AG10803 (cell line): ENCODE results near the gene OTOGL.
A peak's percentile ranks its signal among the peaks of the same experiment; 100 is the strongest.
"Not testable (repeated sequence)": the region's sequence is repeated elsewhere in the genome, so short reads cannot be mapped to it uniquely, and the experiment has no call there.

ENCODE experiments used
- DNase-seq: peaks from one replicate; pipeline ENCODE4 v3.0.0; 2010; ENCODE audit warnings: low read depth
- H3K4me3 ChIP-seq: 2 replicates; pipeline ENCODE4 v1.5.1; 2011; ENCODE audit warnings: mild to moderate bottlenecking, low read length, control low read depth
- CTCF ChIP-seq: conservative IDR thresholded peaks from 2 replicates; pipeline ENCODE4 v1.5.1; 2011; ENCODE audit warnings: mild to moderate bottlenecking, low read length, control low read depth, inconsistent platforms

OTOGL gene

DNA sequence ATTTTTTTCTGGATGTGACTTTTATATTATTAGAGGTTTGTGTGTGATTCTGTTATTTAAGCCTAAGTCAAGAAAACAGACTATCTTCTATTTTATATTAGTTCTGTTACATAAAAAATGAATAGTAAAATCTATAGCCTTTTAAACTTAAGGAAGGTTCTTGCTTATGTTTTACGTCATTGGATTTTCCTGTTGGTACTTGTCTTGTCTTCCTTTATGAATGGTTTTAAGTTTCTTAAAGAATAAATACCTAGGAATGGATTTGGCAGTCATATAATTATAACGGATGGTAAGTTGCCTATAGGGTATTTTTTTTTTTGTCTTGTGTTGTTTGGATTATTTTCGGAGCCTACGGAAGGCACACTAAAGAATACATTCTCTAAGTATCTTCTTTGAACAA, 182.9 kb downstream of the OTOGL start:
- H3K4me3 ChIP-seq, result no peak overlapping the region
- no peak for DNase-seq
- no peak for TF ChIP-seq CTCF

- DNase-seq, result peak; percentile 48
- no peak for TF ChIP-seq CTCF
- no peak overlapping the region for H3K4me3 ChIP-seq
Observed at GRCh38 chr12:80282761-80283160, 183.4 kb downstream of the OTOGL start.

- TF ChIP-seq CTCF, result no peak
- H3K4me3 ChIP-seq, result no peak overlapping the region
Observed at GRCh38 chr12:80291108-80291754, 191.9 kb downstream of the OTOGL start.

DNA sequence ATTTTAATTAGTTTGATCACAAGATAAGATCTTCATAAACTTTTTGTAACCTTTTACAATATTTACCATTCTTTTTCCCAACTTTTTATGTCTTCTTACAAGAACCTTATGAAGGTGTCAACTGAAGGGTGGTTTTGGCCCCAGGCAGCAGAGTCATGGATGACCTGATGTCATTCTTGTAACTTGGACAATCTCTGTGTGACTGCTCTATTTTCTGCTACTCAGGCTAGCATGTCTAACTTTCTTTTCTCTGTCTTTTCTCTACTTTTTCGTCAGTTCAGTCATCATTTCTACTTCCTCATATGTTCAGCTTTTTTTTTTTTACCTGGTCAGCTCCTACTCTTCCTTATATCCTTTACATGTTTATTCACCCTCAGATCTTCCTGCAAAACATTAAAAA, 194.0 kb downstream of the OTOGL start:
- TF ChIP-seq CTCF, result no peak
- no peak overlapping the region for H3K4me3 ChIP-seq
- no peak for DNase-seq

More at GRCh38 chr12:80291108-80291754, 191.9 kb downstream of the OTOGL start:
- DNase-seq, result no peak

DNA sequence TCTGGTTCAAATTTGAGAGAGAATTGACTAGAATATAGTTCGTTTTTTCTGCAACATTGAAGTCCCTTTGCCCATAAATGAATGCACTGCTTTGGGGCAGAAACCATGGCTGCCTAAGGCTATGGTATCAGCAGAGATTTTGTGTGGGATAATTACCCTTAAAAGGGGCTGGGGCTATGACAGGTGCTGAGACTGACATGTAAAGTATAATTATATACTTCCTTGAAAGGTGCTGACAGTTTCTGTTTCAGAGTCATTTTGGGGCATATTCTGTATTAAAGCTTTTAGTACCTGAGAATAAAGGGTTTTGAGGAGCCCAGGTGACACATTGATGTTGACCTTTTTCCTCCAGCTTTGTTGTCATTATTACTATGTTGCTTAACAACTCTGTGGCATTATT, 194.4 kb downstream of the OTOGL start:
- TF ChIP-seq CTCF, result no peak
- H3K4me3 ChIP-seq, result no peak overlapping the region
- DNase-seq, result no peak

GRCh38 chr12:80299219-80299618, 199.9 kb downstream of the OTOGL start:
- DNase-seq, result no peak
- H3K4me3 ChIP-seq, result no peak overlapping the region
- TF ChIP-seq CTCF, result no peak

GRCh38 chr12:80299976-80300375, 200.6 kb downstream of the OTOGL start:
- TF ChIP-seq CTCF, result no peak
- peak; percentile 6 for DNase-seq
- no peak overlapping the region for H3K4me3 ChIP-seq

DNA sequence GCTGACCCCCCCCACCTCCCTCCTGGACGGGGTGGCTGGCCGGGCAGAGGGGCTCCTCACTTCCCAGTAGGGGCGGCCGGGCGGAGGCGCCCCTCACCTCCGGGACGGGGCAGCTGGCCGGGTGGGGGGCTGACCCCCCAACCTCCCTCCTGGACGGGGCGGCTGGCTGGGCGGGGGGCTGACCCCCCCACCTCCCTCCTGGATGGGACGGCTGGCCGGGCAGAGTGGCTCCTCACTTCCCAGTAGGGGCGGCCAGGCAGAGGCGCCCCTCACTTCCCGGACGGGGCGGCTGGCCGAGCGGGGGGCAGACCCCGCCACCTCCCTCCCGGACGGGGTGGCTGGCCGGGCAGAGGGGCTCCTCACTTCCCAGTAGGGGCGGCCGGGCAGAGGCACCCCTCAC, 208.1 kb downstream of the OTOGL start:
- DNase-seq, H3K4me3 ChIP-seq: not testable (repeated sequence)
